GM12891 (cell line): ENCODE results near the gene ZNF446.

Experiments used
- PAX5 ChIP-seq: IDR thresholded peaks from 2 replicates; pipeline ENCODE4 v1.6.1; 2011; ENCODE audit warnings: low read length, moderate library complexity, mild to moderate bottlenecking; ENCODE audit not compliant: insufficient read depth, severe bottlenecking
- POLR2A ChIP-seq: IDR thresholded peaks from 2 replicates; pipeline ENCODE4 v1.6.1; 2011; ENCODE audit warnings: low read depth, low read length, control low read depth
- POLR2AphosphoS5 ChIP-seq: IDR thresholded peaks from 2 replicates; pipeline ENCODE4 v1.6.1; 2011; ENCODE audit warnings: low read depth, low read length, control low read depth

DNA sequence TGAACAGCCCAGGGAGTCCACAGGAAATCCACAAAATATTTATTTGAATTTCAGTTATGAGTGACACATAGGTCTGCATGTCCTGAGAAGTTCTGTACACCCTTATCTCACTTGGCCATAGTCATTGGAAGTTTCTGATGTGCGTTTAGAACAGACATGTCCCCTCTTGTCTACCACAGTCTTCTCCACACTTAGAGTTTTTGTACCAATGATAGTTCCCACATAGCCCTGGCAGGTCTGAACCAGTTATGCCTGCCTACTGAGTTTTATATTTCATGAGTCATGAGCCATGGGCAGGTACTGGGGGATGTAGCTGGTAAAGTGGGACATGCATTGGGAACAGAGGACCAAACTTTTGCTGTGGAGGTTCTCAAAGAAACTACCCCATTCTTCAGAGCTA is 47.5 kb upstream of the ZNF446 start:
- TF ChIP-seq POLR2A: no peak
- TF ChIP-seq PAX5: no peak
- TF ChIP-seq POLR2AphosphoS5: no peak
